PC-3 (cell line): Measurements from ENCODE around the gene DNMBP. TPM values are rescaled to one million over a fixed set of nuclear protein-coding genes. Genes with fewer than 3 reads are reported as not detected.

ENCODE experiments used
- ATAC-seq: fragments of 200-7000 bp; cut with Tn5 transposase; 2 replicates; pipeline ENCODE4 v1.9.1; 2020; ENCODE audit warnings: mild to moderate bottlenecking, moderate library complexity
- BruUV-seq: library from RNA; stranded (reverse); fragments of 400-500 nt; replicated peaks from 2 replicates; lab custom pipeline; 2021; lab: Mats Ljungman, UMichigan
- CTCF ChIA-PET: fragments of 300-600 bp; sonication (Branson Sonifier 250); formaldehyde crosslinking; loops from one replicate; lab custom pipeline; 2022; ENCODE audit warnings: antibody characterized with exemption; lab: Charles Lee
- POLR2A ChIA-PET: fragments of 300-600 bp; sonication (Branson Sonifier 250); formaldehyde crosslinking; loops from one replicate; lab custom pipeline; 2022; ENCODE audit warnings: antibody characterized with exemption; ENCODE audit not compliant: unreplicated experiment; lab: Charles Lee
- DNase-seq: peaks from one replicate; pipeline ENCODE4 v3.0.0-alpha.2; 2015
- H2AFZ ChIP-seq: fragments of 300-600 bp; sonication (generic); 2 replicates; pipeline ENCODE4 v1.6.0; 2016; ENCODE audit warnings: antibody characterized with exemption, low read length
- H3F3A ChIP-seq: fragments of 300-600 bp; sonication (generic); one replicate; pipeline ENCODE4 v1.6.0; 2017; ENCODE audit warnings: antibody characterized with exemption, low read length, control low read depth, mild to moderate bottlenecking; ENCODE audit not compliant: unreplicated experiment
- H3K27ac ChIP-seq: fragments of 300-600 bp; sonication (generic); 2 replicates; pipeline ENCODE4 v1.5.1; 2016; ENCODE audit warnings: mild to moderate bottlenecking, low read length
- H3K27me3 ChIP-seq: fragments of 300-600 bp; sonication (generic); 2 replicates; pipeline ENCODE4 v1.6.1; 2016; ENCODE audit warnings: low read length, mixed read lengths
- H3K36me3 ChIP-seq: fragments of 300-600 bp; sonication (generic); 2 replicates; pipeline ENCODE4 v1.6.1; 2016; ENCODE audit warnings: low read depth, mixed run types, low read length, mixed read lengths
- H3K4me1 ChIP-seq: fragments of 300-600 bp; sonication (generic); 2 replicates; pipeline ENCODE4 v1.5.1; 2016; ENCODE audit warnings: low read length; ENCODE audit not compliant: insufficient read depth
- H3K4me2 ChIP-seq: fragments of 300-600 bp; sonication (generic); 2 replicates; pipeline ENCODE4 v1.6.0; 2016; ENCODE audit warnings: low read length
- H3K4me3 ChIP-seq: fragments of 300-600 bp; sonication (generic); 2 replicates; pipeline ENCODE4 v1.5.1; 2016; ENCODE audit warnings: mild to moderate bottlenecking, low read length, mixed read lengths
- H3K79me2 ChIP-seq: fragments of 300-600 bp; sonication (generic); 2 replicates; pipeline ENCODE4 v1.6.1; 2017; ENCODE audit warnings: low read length, mixed read lengths
- H3K9ac ChIP-seq: fragments of 300-600 bp; sonication (generic); 2 replicates; pipeline ENCODE4 v1.6.0; 2016; ENCODE audit warnings: mild to moderate bottlenecking, low read length
- H3K9me2 ChIP-seq: fragments of 300-600 bp; sonication (generic); replicated peaks from 2 replicates; pipeline ENCODE4 v1.6.1; 2016; ENCODE audit warnings: mixed run types, low read length, mixed read lengths
- H3K9me3 ChIP-seq: fragments of 300-600 bp; sonication (generic); 2 replicates; pipeline ENCODE4 v1.6.1; 2016; ENCODE audit warnings: low read length, mixed read lengths
- H4K20me1 ChIP-seq: fragments of 300-600 bp; sonication (generic); 2 replicates; pipeline ENCODE4 v1.6.1; 2016; ENCODE audit warnings: low read length, mixed read lengths
- EZH2 ChIP-seq: fragments of 300-600 bp; sonication (generic); IDR thresholded peaks from one replicate; pipeline ENCODE4 v1.6.1; 2017; ENCODE audit warnings: antibody characterized with exemption, mild to moderate bottlenecking, low read length; ENCODE audit not compliant: unreplicated experiment
- EZH2phosphoT487 ChIP-seq: fragments of 300-600 bp; sonication (generic); IDR thresholded peaks from 2 replicates; pipeline ENCODE4 v1.6.1; 2018; ENCODE audit warnings: mild to moderate bottlenecking, antibody characterized with exemption, low read length, borderline replicate concordance
- intact Hi-C: fragments of 100-400 bp; cut with micrococcal nuclease; formaldehyde crosslinking; loops from 2 replicates; pipeline ENCODE4 v1.9.0; 2023
- total RNA-seq: library from RNA; depleted of rRNA; stranded (reverse); fragments of >200 nt; gene quantifications from 2 replicates; pipeline ENCODE4 v1.2.3, GENCODE V29; 2014; rRNA removed
- TF ChIP-seq, protein P1 (sequence below): fragments of 300-600 bp; sonication (generic); conservative IDR thresholded peaks from 2 replicates; pipeline ENCODE4 v1.5.1; 2017; ENCODE audit warnings: antibody characterized with exemption, low read depth, mild to moderate bottlenecking, low read length

Gene DNMBP
- total RNA-seq, 1 experiment from 2014 or later: 6.2 TPM

DNA sequence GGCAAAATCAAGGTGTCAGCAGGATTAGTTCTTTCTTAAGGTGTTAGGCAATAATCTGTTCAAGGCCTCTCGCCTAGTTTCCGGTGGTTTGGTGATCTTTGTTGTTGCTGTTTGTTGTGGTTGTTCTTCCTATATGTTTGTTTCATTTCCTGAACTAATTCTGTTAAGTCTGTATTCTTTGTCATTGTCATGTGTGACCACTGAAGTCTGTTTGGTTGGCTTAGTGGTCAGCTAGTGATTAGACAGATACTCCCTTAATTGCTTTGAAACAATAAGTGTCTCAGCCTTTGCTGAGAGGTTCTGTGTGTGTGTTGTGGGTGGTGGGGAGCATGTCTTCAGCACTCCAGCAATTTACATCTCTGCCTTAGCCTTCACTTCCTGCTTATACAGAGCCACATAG is 181.3 kb downstream of the DNMBP start:
- ATAC-seq (no peak), DNase-seq (no peak)
- no peaks in the 10 kb centered on the region for H3K9me3 ChIP-seq
- intact Hi-C loops: no loop called here
- H3K4me2 ChIP-seq: no peak overlapping the region
- H3K79me2 ChIP-seq: no peaks in the 10 kb centered on the region
- no peaks in the 10 kb centered on the region for H3K36me3 ChIP-seq
- H3F3A ChIP-seq: no peaks in the 10 kb centered on the region
- no peaks in the 10 kb centered on the region for H3K9me2 ChIP-seq
- H3K27ac ChIP-seq: no peak overlapping the region
- no peak overlapping the region for H2AFZ ChIP-seq
- TF ChIP-seq, protein P1, sequence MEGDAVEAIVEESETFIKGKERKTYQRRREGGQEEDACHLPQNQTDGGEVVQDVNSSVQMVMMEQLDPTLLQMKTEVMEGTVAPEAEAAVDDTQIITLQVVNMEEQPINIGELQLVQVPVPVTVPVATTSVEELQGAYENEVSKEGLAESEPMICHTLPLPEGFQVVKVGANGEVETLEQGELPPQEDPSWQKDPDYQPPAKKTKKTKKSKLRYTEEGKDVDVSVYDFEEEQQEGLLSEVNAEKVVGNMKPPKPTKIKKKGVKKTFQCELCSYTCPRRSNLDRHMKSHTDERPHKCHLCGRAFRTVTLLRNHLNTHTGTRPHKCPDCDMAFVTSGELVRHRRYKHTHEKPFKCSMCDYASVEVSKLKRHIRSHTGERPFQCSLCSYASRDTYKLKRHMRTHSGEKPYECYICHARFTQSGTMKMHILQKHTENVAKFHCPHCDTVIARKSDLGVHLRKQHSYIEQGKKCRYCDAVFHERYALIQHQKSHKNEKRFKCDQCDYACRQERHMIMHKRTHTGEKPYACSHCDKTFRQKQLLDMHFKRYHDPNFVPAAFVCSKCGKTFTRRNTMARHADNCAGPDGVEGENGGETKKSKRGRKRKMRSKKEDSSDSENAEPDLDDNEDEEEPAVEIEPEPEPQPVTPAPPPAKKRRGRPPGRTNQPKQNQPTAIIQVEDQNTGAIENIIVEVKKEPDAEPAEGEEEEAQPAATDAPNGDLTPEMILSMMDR: no peak
- TF ChIP-seq EZH2 (no peak), EZH2phosphoT487 (no peak)
- no TSS peak for BruUV-seq
- ChIA-PET POLR2A (interaction anchor here (0.6 kb wide), 1 partner anchor 346 kb away, joined by 4 read pairs; no protein-coding TSS in a partner anchor), CTCF (no interaction called here)
- H3K4me1 ChIP-seq: no peaks in the 10 kb centered on the region
- H3K27me3 ChIP-seq: no peaks in the 10 kb centered on the region
- no peaks in the 10 kb centered on the region for H4K20me1 ChIP-seq
- H3K4me3 ChIP-seq: no peak overlapping the region
- H3K9ac ChIP-seq: no peak overlapping the region

DNA sequence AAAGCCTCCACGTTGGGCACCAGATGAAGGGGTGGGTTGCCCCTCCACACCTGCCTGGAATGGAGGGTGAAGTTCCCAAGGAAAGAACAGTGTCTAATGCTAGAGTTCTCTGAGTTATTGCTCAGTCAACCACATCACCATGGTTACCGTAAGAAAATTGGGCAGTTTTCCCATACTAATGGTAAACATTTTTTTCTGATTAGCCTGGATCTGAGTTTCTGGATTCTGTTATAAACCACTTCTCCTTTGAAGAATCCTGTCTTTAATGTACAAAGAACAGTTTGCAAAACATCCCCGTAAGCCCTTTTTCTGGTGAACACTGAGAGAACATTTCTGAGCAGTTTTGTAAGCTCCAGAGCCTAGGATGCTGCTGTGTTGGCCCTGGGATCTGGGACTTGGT is 181.8 kb downstream of the DNMBP start:
- DNase-seq (peak; percentile 7), ATAC-seq (no peak)
- Histone ChIP-seq H3K9me2 (no peaks in the 10 kb centered on the region), H3K79me2 (no peaks in the 10 kb centered on the region), H3K4me2 (no peak overlapping the region), H3K27me3 (no peaks in the 10 kb centered on the region), H3F3A (no peaks in the 10 kb centered on the region), H3K4me3 (no peak overlapping the region), H2AFZ (no peak overlapping the region), H3K27ac (no peak overlapping the region), H3K4me1 (no peaks in the 10 kb centered on the region), H3K36me3 (no peaks in the 10 kb centered on the region), H3K9ac (no peak overlapping the region), H3K9me3 (no peaks in the 10 kb centered on the region), H4K20me1 (no peaks in the 10 kb centered on the region)
- no TSS peak for BruUV-seq
- TF ChIP-seq EZH2phosphoT487: no peak
- TF ChIP-seq, protein P1: no peak
- no peak for TF ChIP-seq EZH2
- ChIA-PET POLR2A (interaction anchor here (0.6 kb wide), 1 partner anchor 346 kb away, joined by 4 read pairs; no protein-coding TSS in a partner anchor), CTCF (no interaction called here)
- intact Hi-C loops: no loop called here

Other genes with a start within 250 kb of the DNMBP start
- gene ABCC2, start 227.3 kb downstream of the DNMBP start, total RNA-seq: 0.35 and 2.4 TPM in 2 replicates
- gene CPN1, start 71.9 kb upstream of the DNMBP start, total RNA-seq: not detected in 2 replicates
- gene ERLIN1, start 176.1 kb upstream of the DNMBP start, total RNA-seq: 13.5 and 15.1 TPM in 2 replicates
- 11.8 and 16.2 TPM in 2 replicates for gene CHUK, start 219.6 kb upstream of the DNMBP start, total RNA-seq